Endothelial cell of umbilical vein (primary cell): ENCODE results near the gene TMEM114. TPM values are rescaled to one million over a fixed set of nuclear protein-coding genes. Genes with fewer than 3 reads are reported as not detected.

Source experiments
- BruUV-seq: library from RNA; stranded (reverse); fragments of 400-500 nt; replicated peaks from 2 replicates; lab custom pipeline; 2021; lab: Mats Ljungman, UMichigan
- CTCF ChIA-PET: fragments of 300-600, 350-600 bp; sonication (Branson Sonifier 250); formaldehyde crosslinking; loops from one replicate; lab custom pipeline; 2021; ENCODE audit warnings: antibody characterized with exemption, inconsistent platforms; lab: Charles Lee
- POLR2A ChIA-PET: fragments of 300-600, 350-600 bp; sonication (Branson Sonifier 250); formaldehyde crosslinking; loops from one replicate; lab custom pipeline; 2021; ENCODE audit warnings: antibody characterized with exemption, inconsistent platforms; lab: Charles Lee
- DNase-seq: peaks from one replicate; pipeline ENCODE4 v3.0.0-alpha.2; 2011; ENCODE audit warnings: low read depth, low spot score
- FAIRE-seq: peaks from 2 replicates; lab custom pipeline; 2011; peaks lifted over from hg19 to GRCh38; lab: Jason Lieb, UNC
- H2AFZ ChIP-seq: 2 replicates; pipeline ENCODE4 v1.6.0; 2012; ENCODE audit warnings: low read depth, low read length, control low read depth, inconsistent platforms
- H3K27ac ChIP-seq: 2 replicates; pipeline ENCODE4 v1.5.1; 2011; ENCODE audit warnings: low read depth, mild to moderate bottlenecking, control low read depth, low read length, moderate library complexity; ENCODE audit not compliant: insufficient read depth
- H3K27me3 ChIP-seq, 2 experiments: 2 replicates each; pipeline versions ENCODE4 v1.6.0 to v1.6.1; 2011; ENCODE audit warnings: low read length in 2 of 2, mixed read lengths in 1 of 2; ENCODE audit not compliant: control insufficient read depth in 2 of 2, insufficient read depth in 2 of 2
- H3K36me3 ChIP-seq, 2 experiments: 2 replicates in 1 of 2; 3 replicates in 1 of 2; pipeline ENCODE4 v1.5.1; 2011; ENCODE audit warnings: low read length in 2 of 2, mild to moderate bottlenecking in 1 of 2, moderate library complexity in 1 of 2; ENCODE audit not compliant: control insufficient read depth in 2 of 2, insufficient read depth in 2 of 2; ENCODE audit errors: extremely low read depth in 1 of 2
- H3K4me1 ChIP-seq: 3 replicates; pipeline ENCODE4 v1.5.1; 2011; ENCODE audit warnings: mild to moderate bottlenecking, low read length; ENCODE audit not compliant: control insufficient read depth, insufficient read depth; ENCODE audit errors: extremely low read depth
- H3K4me2 ChIP-seq: 2 replicates; pipeline ENCODE4 v1.6.1; 2011; ENCODE audit warnings: low read length, control low read depth, mixed read lengths; ENCODE audit not compliant: insufficient read depth
- H3K4me3 ChIP-seq, 3 experiments: fragments of 200-600 bp in 1 of 3; sonication (generic), shearing (Covaris generic) in 1 of 3; replicated peaks in 1 of 3; 2 replicates each; pipeline ENCODE4 v1.5.1; 2011 to 2016; ENCODE audit warnings: control low read depth in 3 of 3, low read length in 3 of 3, mild to moderate bottlenecking in 2 of 3, inconsistent platforms in 1 of 3, low read depth in 1 of 3, moderate library complexity in 1 of 3; ENCODE audit not compliant: insufficient read depth in 1 of 3
- H3K79me2 ChIP-seq: 2 replicates; pipeline ENCODE4 v1.6.0; 2012; ENCODE audit warnings: low read length, inconsistent platforms; ENCODE audit not compliant: control insufficient read depth, insufficient read depth
- H3K9ac ChIP-seq: replicated peaks from 2 replicates; pipeline ENCODE3; 2011; ENCODE audit warnings: low read length, control low read depth; ENCODE audit not compliant: insufficient read depth; ENCODE audit errors: extremely low read depth
- H3K9me1 ChIP-seq: replicated peaks from 3 replicates; pipeline ENCODE4 v1.6.0; 2011; ENCODE audit warnings: mild to moderate bottlenecking, low read length; ENCODE audit not compliant: control insufficient read depth, insufficient read depth; ENCODE audit errors: extremely low read depth
- H3K9me3 ChIP-seq: replicated peaks from 2 replicates; pipeline ENCODE4 v1.5.1; 2012; ENCODE audit warnings: low read length, inconsistent platforms; ENCODE audit not compliant: control insufficient read depth, insufficient read depth
- H4K20me1 ChIP-seq: replicated peaks from 2 replicates; pipeline ENCODE3; 2011; ENCODE audit warnings: mild to moderate bottlenecking, low read length; ENCODE audit not compliant: control insufficient read depth, insufficient read depth; ENCODE audit errors: extremely low read depth
- EZH2 ChIP-seq: IDR thresholded peaks from 2 replicates; pipeline ENCODE4 v1.6.1; 2012; ENCODE audit warnings: borderline replicate concordance, low read depth, mild to moderate bottlenecking, moderate library complexity, low read length, inconsistent platforms; ENCODE audit not compliant: severe bottlenecking
- FOS ChIP-seq: IDR thresholded peaks from 2 replicates; pipeline ENCODE4 v1.6.1; 2011; ENCODE audit warnings: mild to moderate bottlenecking, low read length, moderate library complexity, borderline replicate concordance; ENCODE audit not compliant: insufficient read depth
- GATA2 ChIP-seq: IDR thresholded peaks from 2 replicates; pipeline ENCODE4 v1.7.0; 2011; ENCODE audit warnings: low read depth, mild to moderate bottlenecking, moderate library complexity, mixed read lengths, low read length; ENCODE audit not compliant: insufficient read length, insufficient read depth
- JUN ChIP-seq: IDR thresholded peaks from 2 replicates; pipeline ENCODE4 v1.6.1; 2011; ENCODE audit warnings: borderline replicate concordance, low read depth; ENCODE audit not compliant: insufficient read length, insufficient read depth
- dilution Hi-C: fragments of 300-500 bp; cut with MboI; formaldehyde crosslinking; loops from one replicate; pipeline ENCODE4 v1.15.0; 2019; ENCODE audit warnings: low sequenced_read_pairs; ENCODE audit not compliant: extremely low pct_ligation_motif_present
- intact Hi-C: fragments of 100-400 bp; cut with micrococcal nuclease; formaldehyde crosslinking; loops from one replicate; pipeline ENCODE4 v1.10.0; 2022
- polyA plus RNA-seq, 4 experiments: library from polyadenylated mRNA; depleted of rRNA in 3 of 4; stranded (reverse) in 3 of 4; unstranded in 1 of 4; fragments of >200 nt; gene quantifications; 2 replicates each; pipeline versions ENCODE4 v1.2.1 to v1.2.3, GENCODE V29; 2011 to 2012; ENCODE audit warnings: missing spikeins in 1 of 4
- total RNA-seq: library from RNA; stranded (reverse); gene quantifications from 2 replicates; pipeline ENCODE4 v1.2.3, GENCODE V29; 2021
- TF ChIP-seq, protein P1 (sequence below), 2 donors: IDR thresholded peaks; 1 replicate in 1 of 2; 2 replicates in 1 of 2; pipeline ENCODE4 v1.5.1; 2011; ENCODE audit warnings: low read length in 2 of 2, mild to moderate bottlenecking in 2 of 2, moderate library complexity in 2 of 2, control low read depth in 1 of 2, inconsistent platforms in 1 of 2, low read depth in 1 of 2; ENCODE audit not compliant: insufficient read depth in 1 of 2; ENCODE audit errors: extremely low read depth in 1 of 2
- TF ChIP-seq, protein P2 (sequence below): IDR thresholded peaks from 2 replicates; pipeline ENCODE4 v1.6.1; 2011; ENCODE audit not compliant: insufficient read depth, insufficient read length

TMEM114 gene
- total and polyA plus RNA-seq, 2 donors (not counting 3 experiments of a cell fraction or from before 2014, with no cell fraction given) = not detected

DNA sequence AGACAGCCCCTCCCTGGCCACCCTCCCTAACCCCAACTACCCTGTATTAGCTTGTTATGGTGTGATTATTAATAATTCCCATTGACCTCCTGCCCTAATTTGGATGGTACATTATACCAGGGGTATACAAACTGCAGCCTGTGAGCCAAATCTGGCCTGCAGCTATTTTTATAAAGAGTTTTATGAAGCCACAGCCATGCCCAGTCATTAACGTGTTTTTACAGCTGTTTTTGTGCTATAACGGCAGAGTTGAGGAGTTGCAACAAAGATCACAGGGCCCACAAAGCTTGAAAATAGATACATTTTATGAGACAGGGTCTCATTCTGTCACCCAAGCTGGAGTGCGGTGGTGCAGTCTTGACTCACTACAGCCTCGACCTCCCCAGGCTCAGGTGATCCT lies 37.1 kb upstream of the TMEM114 start:
- Histone ChIP-seq H3K79me2 (peaks cover 15% of the 10 kb centered on the region), H3K9me3 (no peaks in the 10 kb centered on the region), H3K27me3 (no peaks in the 10 kb centered on the region), H2AFZ (no peak overlapping the region), H3K4me3 (no peak overlapping the region), H3K4me2 (no peak overlapping the region), H3K27ac (no peak overlapping the region), H3K9ac (no peak overlapping the region), H4K20me1 (no peaks in the 10 kb centered on the region), H3K36me3 (peaks cover 21 to 47% of the 10 kb centered on the region in 2 experiments), H3K4me1 (peaks cover 5% of the 10 kb centered on the region), H3K9me1 (no peaks in the 10 kb centered on the region)
- ChIA-PET POLR2A (no interaction called here), CTCF (interaction anchor here (1.2 to 1.5 kb wide), 2 partner anchors 507 to 1888 kb away, joined by 3 read pairs; no protein-coding TSS in a partner anchor)
- intact Hi-C loops (no loop called here), dilution Hi-C loops (no loop called here)
- no TSS peak for BruUV-seq
- no peak for DNase-seq
- TF ChIP-seq, protein P1, sequence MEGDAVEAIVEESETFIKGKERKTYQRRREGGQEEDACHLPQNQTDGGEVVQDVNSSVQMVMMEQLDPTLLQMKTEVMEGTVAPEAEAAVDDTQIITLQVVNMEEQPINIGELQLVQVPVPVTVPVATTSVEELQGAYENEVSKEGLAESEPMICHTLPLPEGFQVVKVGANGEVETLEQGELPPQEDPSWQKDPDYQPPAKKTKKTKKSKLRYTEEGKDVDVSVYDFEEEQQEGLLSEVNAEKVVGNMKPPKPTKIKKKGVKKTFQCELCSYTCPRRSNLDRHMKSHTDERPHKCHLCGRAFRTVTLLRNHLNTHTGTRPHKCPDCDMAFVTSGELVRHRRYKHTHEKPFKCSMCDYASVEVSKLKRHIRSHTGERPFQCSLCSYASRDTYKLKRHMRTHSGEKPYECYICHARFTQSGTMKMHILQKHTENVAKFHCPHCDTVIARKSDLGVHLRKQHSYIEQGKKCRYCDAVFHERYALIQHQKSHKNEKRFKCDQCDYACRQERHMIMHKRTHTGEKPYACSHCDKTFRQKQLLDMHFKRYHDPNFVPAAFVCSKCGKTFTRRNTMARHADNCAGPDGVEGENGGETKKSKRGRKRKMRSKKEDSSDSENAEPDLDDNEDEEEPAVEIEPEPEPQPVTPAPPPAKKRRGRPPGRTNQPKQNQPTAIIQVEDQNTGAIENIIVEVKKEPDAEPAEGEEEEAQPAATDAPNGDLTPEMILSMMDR (IDR thresholded peaks at IDR 0.05; ENCODE audit: extremely low read depth in 1 of 2, insufficient read depth in 1 of 2, low read depth in 1 of 2, low read length in 2 of 2) = no peak
- TF ChIP-seq, protein P2, sequence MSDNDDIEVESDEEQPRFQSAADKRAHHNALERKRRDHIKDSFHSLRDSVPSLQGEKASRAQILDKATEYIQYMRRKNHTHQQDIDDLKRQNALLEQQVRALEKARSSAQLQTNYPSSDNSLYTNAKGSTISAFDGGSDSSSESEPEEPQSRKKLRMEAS = no peak
- TF ChIP-seq FOS = no peak
- no peak for TF ChIP-seq EZH2
- TF ChIP-seq JUN = no peak
- TF ChIP-seq GATA2 = no peak
- FAIRE-seq = no peak
